Endothelial cell of umbilical vein (primary cell): ENCODE measurements around the gene FAAH. TPM values are rescaled to one million over a fixed set of nuclear protein-coding genes. Genes with fewer than 3 reads are reported as not detected.
"Not testable (repeated sequence)": the region's sequence is repeated elsewhere in the genome, so short reads cannot be mapped to it uniquely, and the experiment has no call there.

Source experiments
- BruUV-seq: library from RNA; stranded (reverse); fragments of 400-500 nt; replicated peaks from 2 replicates; lab custom pipeline; 2021; lab: Mats Ljungman, UMichigan
- CTCF ChIA-PET: fragments of 300-600, 350-600 bp; sonication (Branson Sonifier 250); formaldehyde crosslinking; loops from one replicate; lab custom pipeline; 2021; ENCODE audit warnings: antibody characterized with exemption, inconsistent platforms; lab: Charles Lee
- POLR2A ChIA-PET: fragments of 300-600, 350-600 bp; sonication (Branson Sonifier 250); formaldehyde crosslinking; loops from one replicate; lab custom pipeline; 2021; ENCODE audit warnings: antibody characterized with exemption, inconsistent platforms; lab: Charles Lee
- DNase-seq: peaks from one replicate; pipeline ENCODE4 v3.0.0-alpha.2; 2011; ENCODE audit warnings: low read depth, low spot score
- FAIRE-seq: peaks from 2 replicates; lab custom pipeline; 2011; peaks lifted over from hg19 to GRCh38; lab: Jason Lieb, UNC
- H2AFZ ChIP-seq: 2 replicates; pipeline ENCODE4 v1.6.0; 2012; ENCODE audit warnings: low read depth, low read length, control low read depth, inconsistent platforms
- H3K27ac ChIP-seq: 2 replicates; pipeline ENCODE4 v1.5.1; 2011; ENCODE audit warnings: low read depth, mild to moderate bottlenecking, control low read depth, low read length, moderate library complexity; ENCODE audit not compliant: insufficient read depth
- H3K27me3 ChIP-seq, 2 experiments: 2 replicates each; pipeline versions ENCODE4 v1.6.0 to v1.6.1; 2011; ENCODE audit warnings: low read length in 2 of 2, mixed read lengths in 1 of 2; ENCODE audit not compliant: control insufficient read depth in 2 of 2, insufficient read depth in 2 of 2
- H3K36me3 ChIP-seq, 2 experiments: 2 replicates in 1 of 2; 3 replicates in 1 of 2; pipeline ENCODE4 v1.5.1; 2011; ENCODE audit warnings: low read length in 2 of 2, mild to moderate bottlenecking in 1 of 2, moderate library complexity in 1 of 2; ENCODE audit not compliant: control insufficient read depth in 2 of 2, insufficient read depth in 2 of 2; ENCODE audit errors: extremely low read depth in 1 of 2
- H3K4me1 ChIP-seq: 3 replicates; pipeline ENCODE4 v1.5.1; 2011; ENCODE audit warnings: mild to moderate bottlenecking, low read length; ENCODE audit not compliant: control insufficient read depth, insufficient read depth; ENCODE audit errors: extremely low read depth
- H3K4me2 ChIP-seq: 2 replicates; pipeline ENCODE4 v1.6.1; 2011; ENCODE audit warnings: low read length, control low read depth, mixed read lengths; ENCODE audit not compliant: insufficient read depth
- H3K4me3 ChIP-seq, 3 experiments: fragments of 200-600 bp in 1 of 3; sonication (generic), shearing (Covaris generic) in 1 of 3; replicated peaks in 1 of 3; 2 replicates each; pipeline ENCODE4 v1.5.1; 2011 to 2016; ENCODE audit warnings: control low read depth in 3 of 3, low read length in 3 of 3, mild to moderate bottlenecking in 2 of 3, inconsistent platforms in 1 of 3, low read depth in 1 of 3, moderate library complexity in 1 of 3; ENCODE audit not compliant: insufficient read depth in 1 of 3
- H3K79me2 ChIP-seq: 2 replicates; pipeline ENCODE4 v1.6.0; 2012; ENCODE audit warnings: low read length, inconsistent platforms; ENCODE audit not compliant: control insufficient read depth, insufficient read depth
- H3K9ac ChIP-seq: replicated peaks from 2 replicates; pipeline ENCODE3; 2011; ENCODE audit warnings: low read length, control low read depth; ENCODE audit not compliant: insufficient read depth; ENCODE audit errors: extremely low read depth
- H3K9me1 ChIP-seq: replicated peaks from 3 replicates; pipeline ENCODE4 v1.6.0; 2011; ENCODE audit warnings: mild to moderate bottlenecking, low read length; ENCODE audit not compliant: control insufficient read depth, insufficient read depth; ENCODE audit errors: extremely low read depth
- H3K9me3 ChIP-seq: replicated peaks from 2 replicates; pipeline ENCODE4 v1.5.1; 2012; ENCODE audit warnings: low read length, inconsistent platforms; ENCODE audit not compliant: control insufficient read depth, insufficient read depth
- H4K20me1 ChIP-seq: replicated peaks from 2 replicates; pipeline ENCODE3; 2011; ENCODE audit warnings: mild to moderate bottlenecking, low read length; ENCODE audit not compliant: control insufficient read depth, insufficient read depth; ENCODE audit errors: extremely low read depth
- CTCF ChIP-seq, 2 donors: IDR thresholded peaks; 1 replicate in 1 of 2; 2 replicates in 1 of 2; pipeline ENCODE4 v1.5.1; 2011; ENCODE audit warnings: low read length in 2 of 2, mild to moderate bottlenecking in 2 of 2, moderate library complexity in 2 of 2, control low read depth in 1 of 2, inconsistent platforms in 1 of 2, low read depth in 1 of 2; ENCODE audit not compliant: insufficient read depth in 1 of 2; ENCODE audit errors: extremely low read depth in 1 of 2
- EZH2 ChIP-seq: IDR thresholded peaks from 2 replicates; pipeline ENCODE4 v1.6.1; 2012; ENCODE audit warnings: borderline replicate concordance, low read depth, mild to moderate bottlenecking, moderate library complexity, low read length, inconsistent platforms; ENCODE audit not compliant: severe bottlenecking
- FOS ChIP-seq: IDR thresholded peaks from 2 replicates; pipeline ENCODE4 v1.6.1; 2011; ENCODE audit warnings: mild to moderate bottlenecking, low read length, moderate library complexity, borderline replicate concordance; ENCODE audit not compliant: insufficient read depth
- GATA2 ChIP-seq: IDR thresholded peaks from 2 replicates; pipeline ENCODE4 v1.7.0; 2011; ENCODE audit warnings: low read depth, mild to moderate bottlenecking, moderate library complexity, mixed read lengths, low read length; ENCODE audit not compliant: insufficient read length, insufficient read depth
- JUN ChIP-seq: IDR thresholded peaks from 2 replicates; pipeline ENCODE4 v1.6.1; 2011; ENCODE audit warnings: borderline replicate concordance, low read depth; ENCODE audit not compliant: insufficient read length, insufficient read depth
- MAX ChIP-seq: IDR thresholded peaks from 2 replicates; pipeline ENCODE4 v1.6.1; 2011; ENCODE audit not compliant: insufficient read depth, insufficient read length
- MYC ChIP-seq: IDR thresholded peaks from one replicate; pipeline ENCODE4 v1.6.1; 2011; ENCODE audit warnings: mild to moderate bottlenecking, low read depth, low read length
- POLR2A ChIP-seq: IDR thresholded peaks from 2 replicates; pipeline ENCODE4 v1.6.1; 2012; ENCODE audit warnings: low read depth, mild to moderate bottlenecking, control low read depth, low read length
- POLR2AphosphoS5 ChIP-seq: IDR thresholded peaks from 2 replicates; pipeline ENCODE4 v1.6.1; 2012; ENCODE audit warnings: low read depth, mild to moderate bottlenecking, control low read depth, low read length, moderate library complexity; ENCODE audit not compliant: insufficient read depth
- dilution Hi-C: fragments of 300-500 bp; cut with MboI; formaldehyde crosslinking; loops from one replicate; pipeline ENCODE4 v1.15.0; 2019; ENCODE audit warnings: low sequenced_read_pairs; ENCODE audit not compliant: extremely low pct_ligation_motif_present
- intact Hi-C: fragments of 100-400 bp; cut with micrococcal nuclease; formaldehyde crosslinking; loops from one replicate; pipeline ENCODE4 v1.10.0; 2022
- polyA plus RNA-seq, 4 experiments: library from polyadenylated mRNA; depleted of rRNA in 3 of 4; stranded (reverse) in 3 of 4; unstranded in 1 of 4; fragments of >200 nt; gene quantifications; 2 replicates each; pipeline versions ENCODE4 v1.2.1 to v1.2.3, GENCODE V29; 2011 to 2012; ENCODE audit warnings: missing spikeins in 1 of 4
- total RNA-seq: library from RNA; stranded (reverse); gene quantifications from 2 replicates; pipeline ENCODE4 v1.2.3, GENCODE V29; 2021

FAAH gene
- total and polyA plus RNA-seq, 2 donors (not counting 3 experiments of a cell fraction or from before 2014, with no cell fraction given): 0.47 to 1.5 TPM

- dilution Hi-C loops: no loop called here
- no peak for DNase-seq
- Histone ChIP-seq H4K20me1 (no peaks in the 10 kb centered on the region), H3K9me1 (no peaks in the 10 kb centered on the region), H3K4me1 (no peaks in the 10 kb centered on the region), H3K9me3 (no peaks in the 10 kb centered on the region), H3K36me3 (peaks cover 19 to 28% of the 10 kb centered on the region in 2 experiments), H3K79me2 (no peaks in the 10 kb centered on the region), H3K27ac (no peak overlapping the region), H3K4me2 (no peak overlapping the region), H3K27me3 (no peaks in the 10 kb centered on the region), H2AFZ (no peak overlapping the region), H3K9ac (no peak overlapping the region), H3K4me3 (no peak overlapping the region)
- intact Hi-C loops: no loop called here
- CTCF ChIA-PET: no interaction called here
- POLR2A ChIA-PET: no interaction called here
- no peak for FAIRE-seq
- TF ChIP-seq POLR2AphosphoS5: no peak
- TF ChIP-seq GATA2: no peak
- TF ChIP-seq EZH2: no peak
- TF ChIP-seq POLR2A: no peak
- no peak for TF ChIP-seq MAX
- TF ChIP-seq MYC: no peak
- TF ChIP-seq FOS: no peak
- no peak for TF ChIP-seq JUN
- no peak for TF ChIP-seq CTCF (IDR thresholded peaks at IDR 0.05; ENCODE audit: extremely low read depth in 1 of 2, insufficient read depth in 1 of 2, low read depth in 1 of 2, low read length in 2 of 2)
- no TSS peak for BruUV-seq
These were observed 29.5 kb upstream of the FAAH start for GRCh38 chr1:46364612-46365011.

GRCh38 chr1:46365796-46366195 lies 28.3 kb upstream of the FAAH start:
- DNase-seq, BruUV-seq, dilution Hi-C loops, CTCF ChIA-PET, H3K9me3 ChIP-seq, H3K9me1 ChIP-seq, POLR2A ChIA-PET, H3K79me2 ChIP-seq, H3K27me3 ChIP-seq, intact Hi-C loops, H2AFZ ChIP-seq, H4K20me1 ChIP-seq, H3K4me1 ChIP-seq, H3K9ac ChIP-seq, H3K27ac ChIP-seq, FAIRE-seq, H3K4me2 ChIP-seq, H3K4me3 ChIP-seq: not testable (repeated sequence)
- H3K36me3 ChIP-seq: peaks cover 19 to 24% of the 10 kb centered on the region in 2 experiments
